DOHH2 (cell line): ENCODE data around the gene HERC2.

Source experiments
- EZH2phosphoT487 ChIP-seq: fragments of 200-600 bp; sonication (generic); IDR thresholded peaks from 2 replicates; pipeline ENCODE4 v1.6.1; 2017; ENCODE audit warnings: borderline replicate concordance, mild to moderate bottlenecking, antibody characterized with exemption, low read length, moderate library complexity, mixed read lengths
- TF ChIP-seq, protein P1 (sequence below): fragments of 200-600 bp; sonication (generic); IDR thresholded peaks from one replicate; pipeline ENCODE4 v1.5.1; 2014; ENCODE audit warnings: antibody characterized with exemption, mild to moderate bottlenecking, low read depth, low read length; ENCODE audit not compliant: poor library complexity, severe bottlenecking

DNA sequence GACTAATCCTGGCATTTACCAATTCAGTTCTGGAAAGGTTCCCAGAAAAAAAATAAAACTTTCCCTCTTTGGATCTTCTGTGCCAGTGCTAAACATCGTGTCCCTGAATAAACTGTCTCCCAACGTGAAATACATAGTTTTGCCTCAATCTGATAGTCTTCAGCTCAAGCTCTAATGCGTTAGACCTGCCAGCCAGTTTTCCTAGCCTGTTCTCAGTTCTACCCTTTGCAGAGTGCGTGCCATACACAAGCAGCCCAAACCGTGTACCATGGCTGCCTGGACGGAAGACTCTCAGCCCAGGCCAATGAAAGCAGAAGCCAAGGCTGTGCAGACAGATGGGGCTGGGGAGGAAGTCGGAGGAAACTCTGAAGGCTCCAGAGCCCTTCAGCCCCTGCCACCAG, 211.5 kb downstream of the HERC2 start:
- TF ChIP-seq, protein P1, sequence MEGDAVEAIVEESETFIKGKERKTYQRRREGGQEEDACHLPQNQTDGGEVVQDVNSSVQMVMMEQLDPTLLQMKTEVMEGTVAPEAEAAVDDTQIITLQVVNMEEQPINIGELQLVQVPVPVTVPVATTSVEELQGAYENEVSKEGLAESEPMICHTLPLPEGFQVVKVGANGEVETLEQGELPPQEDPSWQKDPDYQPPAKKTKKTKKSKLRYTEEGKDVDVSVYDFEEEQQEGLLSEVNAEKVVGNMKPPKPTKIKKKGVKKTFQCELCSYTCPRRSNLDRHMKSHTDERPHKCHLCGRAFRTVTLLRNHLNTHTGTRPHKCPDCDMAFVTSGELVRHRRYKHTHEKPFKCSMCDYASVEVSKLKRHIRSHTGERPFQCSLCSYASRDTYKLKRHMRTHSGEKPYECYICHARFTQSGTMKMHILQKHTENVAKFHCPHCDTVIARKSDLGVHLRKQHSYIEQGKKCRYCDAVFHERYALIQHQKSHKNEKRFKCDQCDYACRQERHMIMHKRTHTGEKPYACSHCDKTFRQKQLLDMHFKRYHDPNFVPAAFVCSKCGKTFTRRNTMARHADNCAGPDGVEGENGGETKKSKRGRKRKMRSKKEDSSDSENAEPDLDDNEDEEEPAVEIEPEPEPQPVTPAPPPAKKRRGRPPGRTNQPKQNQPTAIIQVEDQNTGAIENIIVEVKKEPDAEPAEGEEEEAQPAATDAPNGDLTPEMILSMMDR, result no peak
- TF ChIP-seq EZH2phosphoT487, result no peak
